ELR (cell line): Measurements from ENCODE around the gene AHSG.
"Not testable (repeated sequence)": the region's sequence is repeated elsewhere in the genome, so short reads cannot be mapped to it uniquely, and the experiment has no call there.

Experiments
- DNase-seq: peaks from one replicate; pipeline ENCODE4 v3.0.0-alpha.2; 2015; ENCODE audit warnings: low read depth

Gene AHSG

DNA sequence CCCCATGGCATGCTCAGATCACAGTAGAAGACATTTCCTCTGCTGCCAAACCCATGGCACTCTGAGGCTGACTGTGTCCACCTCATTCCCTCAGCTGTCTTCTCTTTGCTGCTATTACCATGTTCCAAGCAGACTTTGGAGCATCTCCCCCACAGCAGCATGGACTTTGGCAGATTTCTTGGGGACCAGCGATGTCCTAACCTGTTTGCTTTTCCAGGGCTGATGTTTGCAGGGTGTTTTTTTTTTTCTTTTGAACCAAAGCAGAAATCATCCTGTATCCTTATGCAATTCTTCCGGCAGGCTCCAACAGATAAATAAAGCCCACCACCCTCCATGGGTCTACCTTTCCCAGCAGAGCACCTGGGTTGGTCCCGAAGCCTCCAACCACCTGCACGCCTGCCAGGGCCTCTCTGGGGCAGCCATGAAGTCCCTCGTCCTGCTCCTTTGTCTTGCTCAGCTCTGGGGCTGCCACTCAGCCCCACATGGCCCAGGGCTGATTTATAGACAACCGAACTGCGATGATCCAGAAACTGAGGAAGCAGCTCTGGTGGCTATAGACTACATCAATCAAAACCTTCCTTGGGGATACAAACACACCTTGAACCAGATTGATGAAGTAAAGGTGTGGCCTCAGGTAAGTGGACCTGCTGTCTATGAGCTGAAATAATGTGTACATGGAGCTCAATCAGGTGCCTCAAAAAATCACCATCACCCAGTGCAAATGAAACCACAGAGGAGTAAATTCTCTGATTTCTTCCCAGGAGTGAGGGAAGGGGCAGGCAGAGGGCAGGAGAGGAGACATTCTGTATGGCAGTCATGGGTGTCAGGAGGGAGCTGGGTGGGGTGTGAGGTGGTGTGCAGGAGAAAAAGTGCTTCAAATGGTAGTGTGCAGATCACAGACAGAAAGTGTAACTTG lies at the start of gene AHSG:
Gene AHSG, plus strand, starts transcription at position 340 of the 916 bp plus-strand sequence. Its CDS starts 82 bp downstream, at position 422.
- DNase-seq: no peak

GRCh38 chr3:186564586-186564985 lies 48.3 kb upstream of the AHSG start:
- DNase-seq: no peak

- DNase-seq: no peak
Measured at GRCh38 chr3:186566772-186567071, 46.1 kb upstream of the AHSG start.

DNA sequence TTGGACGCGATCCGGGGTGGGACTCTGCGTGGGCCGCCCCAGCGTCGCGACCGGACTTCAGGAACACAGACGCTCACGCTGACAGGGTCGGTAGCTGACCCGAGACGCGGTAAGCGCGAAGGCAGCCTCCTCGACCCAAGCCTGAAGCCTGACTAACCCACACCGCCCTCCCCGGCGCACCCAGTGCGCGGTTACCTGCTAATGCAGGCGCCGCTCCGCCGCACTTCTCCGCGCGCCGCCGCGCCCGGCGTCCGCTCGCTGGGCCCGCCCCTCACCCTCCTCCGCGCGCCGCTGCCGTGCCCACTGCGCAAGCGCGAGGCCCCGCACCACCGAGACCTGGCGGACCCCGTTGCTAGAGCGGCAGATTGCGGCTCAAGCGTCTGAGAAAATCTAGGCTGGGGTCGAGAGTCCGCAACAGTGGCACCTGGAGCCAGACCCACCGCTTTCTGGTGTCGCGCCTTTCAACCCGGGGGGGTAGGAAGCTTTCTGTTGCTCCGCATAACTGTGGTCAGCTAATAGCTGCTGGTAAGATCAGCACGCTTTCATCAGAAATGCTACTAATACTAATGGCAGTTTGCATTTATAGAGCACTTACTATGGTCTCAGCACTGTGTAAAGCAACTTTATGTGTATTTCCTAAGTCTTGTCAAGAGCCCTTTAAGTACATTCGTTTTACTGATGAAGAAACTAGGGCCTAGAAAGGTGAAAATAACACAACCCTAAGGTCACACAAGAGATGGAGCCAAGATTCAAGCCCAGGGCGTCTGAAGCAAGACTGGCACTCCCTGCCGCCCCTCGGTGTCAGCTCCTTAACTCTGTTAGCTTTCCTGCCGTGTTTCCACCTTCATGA lies 45.6 kb upstream of the AHSG start, which contains the start of gene TBCCD1:
Gene TBCCD1, minus strand, starts transcription at position 268 of the 850 bp plus-strand sequence. CDS start 3,010 bp downstream, outside the sequence.
- DNase-seq: peak; percentile 83

GRCh38 chr3:186569361-186569760 lies 43.5 kb upstream of the AHSG start:
- DNase-seq: not testable (repeated sequence)

DNA sequence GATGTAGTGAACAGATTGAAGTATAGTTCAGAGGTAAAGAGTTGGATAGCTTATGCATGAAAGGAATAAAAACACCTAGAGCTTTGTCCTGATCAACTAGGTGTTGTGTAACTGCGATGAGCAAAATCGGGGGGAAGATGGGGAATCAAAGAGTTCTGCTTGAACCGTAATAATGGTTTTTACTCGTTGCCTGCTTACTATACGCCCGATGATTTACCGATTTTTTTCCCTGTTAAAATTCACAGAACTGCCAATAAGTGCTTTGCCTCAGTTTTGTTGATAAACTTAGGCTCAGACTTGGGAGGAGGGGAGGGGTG lies 43.1 kb upstream of the AHSG start:
- no peak for DNase-seq

- DNase-seq: peak; percentile 100
Measured at GRCh38 chr3:186570096-186570940, 42.5 kb upstream of the AHSG start, which contains the start of gene DNAJB11. Gene DNAJB11 (plus strand): TSS chr3:186570720. CDS start chr3:186570898, 178 bp downstream.

- DNase-seq: peak; percentile 1
Measured at GRCh38 chr3:186570941-186571643, 41.8 kb upstream of the AHSG start.

DNA sequence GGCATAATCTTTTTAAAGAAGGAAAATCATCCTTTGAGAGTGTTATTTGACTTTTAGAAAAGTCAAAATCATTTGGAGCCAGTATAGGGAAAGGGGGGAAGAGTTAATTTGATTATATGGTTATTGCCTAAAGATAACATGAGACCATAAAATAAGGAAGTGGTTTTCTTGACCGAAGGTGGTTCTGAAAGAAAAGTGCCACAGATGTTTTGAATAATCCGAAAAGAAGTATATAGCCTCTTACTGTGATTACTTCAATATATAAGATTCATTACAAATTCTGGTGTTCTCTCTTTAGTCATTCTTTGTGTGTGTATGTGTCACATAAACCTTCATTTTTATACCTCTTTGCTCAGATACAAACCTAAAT lies 41.2 kb upstream of the AHSG start:
- DNase-seq: no peak

DNA sequence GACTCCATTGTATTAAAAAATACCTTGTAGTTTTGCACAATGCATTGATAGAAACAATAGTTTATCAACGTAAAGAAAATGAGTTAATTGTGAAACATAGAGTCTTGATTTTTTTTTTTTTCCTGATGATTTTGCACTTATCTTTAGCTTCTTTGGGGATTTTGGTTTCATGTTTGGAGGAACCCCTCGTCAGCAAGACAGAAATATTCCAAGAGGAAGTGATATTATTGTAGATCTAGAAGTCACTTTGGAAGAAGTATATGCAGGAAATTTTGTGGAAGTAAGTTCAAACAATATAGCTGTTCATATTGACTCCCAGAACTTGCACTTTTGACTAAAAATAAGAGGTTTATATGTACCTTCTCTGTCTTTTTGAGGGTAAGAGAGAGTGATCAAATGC lies 35.3 kb upstream of the AHSG start:
- DNase-seq: no peak

- no peak for DNase-seq
Measured at GRCh38 chr3:186580785-186581184, 32.1 kb upstream of the AHSG start.

DNA sequence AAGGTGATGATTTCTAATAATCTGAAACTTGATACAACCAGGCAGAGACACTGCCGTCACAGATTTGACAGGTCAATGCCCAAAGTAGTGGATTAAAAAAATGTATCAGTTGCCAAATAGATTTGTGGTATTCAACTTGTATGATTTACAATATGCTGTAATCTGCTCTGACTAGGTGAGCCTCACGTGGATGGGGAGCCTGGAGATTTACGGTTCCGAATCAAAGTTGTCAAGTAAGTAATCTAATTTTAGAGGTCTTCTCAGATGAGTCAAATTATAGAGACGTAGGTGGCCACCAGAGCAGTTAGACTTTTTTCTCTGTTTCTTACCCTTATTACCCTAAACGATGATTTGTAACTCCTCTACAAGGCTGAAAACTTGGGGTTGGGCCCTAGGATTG lies 30.3 kb upstream of the AHSG start:
- no peak for DNase-seq

DNA sequence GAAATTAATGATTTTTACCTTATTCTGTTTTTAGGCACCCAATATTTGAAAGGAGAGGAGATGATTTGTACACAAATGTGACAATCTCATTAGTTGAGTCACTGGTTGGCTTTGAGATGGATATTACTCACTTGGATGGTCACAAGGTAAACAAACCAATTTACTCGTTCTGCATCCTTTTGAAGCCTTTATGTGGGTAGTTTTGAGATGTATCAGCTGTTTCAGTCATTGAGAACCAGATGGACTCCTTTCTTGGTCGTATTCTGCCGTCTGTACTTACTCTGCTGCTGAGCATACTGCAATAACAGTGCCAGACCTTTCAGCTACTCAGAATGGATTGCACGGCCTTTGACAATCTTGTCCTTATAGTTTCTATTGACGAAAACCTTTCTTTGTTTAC lies 29.0 kb upstream of the AHSG start:
- peak; percentile 52 for DNase-seq

- DNase-seq: not testable (repeated sequence)
Measured at GRCh38 chr3:186586245-186586644, 26.6 kb upstream of the AHSG start.

DNA sequence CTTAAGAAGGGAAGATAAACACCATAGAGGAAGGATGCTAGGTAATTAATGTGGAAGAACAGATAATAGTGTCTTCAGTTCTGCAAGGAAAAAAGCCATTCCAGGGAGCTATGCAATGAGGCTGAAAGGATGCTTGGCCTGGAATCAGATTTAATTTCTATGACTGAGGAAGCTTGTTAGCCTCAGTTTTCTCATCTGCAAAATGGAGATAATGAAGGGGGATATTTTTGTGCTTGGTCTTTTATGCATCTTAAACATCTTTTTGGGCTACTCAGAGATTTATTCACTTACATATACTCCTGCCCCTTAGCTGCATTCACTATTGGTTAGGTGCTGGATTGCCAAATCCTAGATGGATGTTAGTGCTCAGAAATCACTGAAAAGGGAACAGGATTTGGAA lies 25.7 kb upstream of the AHSG start:
- DNase-seq: no peak

DNA sequence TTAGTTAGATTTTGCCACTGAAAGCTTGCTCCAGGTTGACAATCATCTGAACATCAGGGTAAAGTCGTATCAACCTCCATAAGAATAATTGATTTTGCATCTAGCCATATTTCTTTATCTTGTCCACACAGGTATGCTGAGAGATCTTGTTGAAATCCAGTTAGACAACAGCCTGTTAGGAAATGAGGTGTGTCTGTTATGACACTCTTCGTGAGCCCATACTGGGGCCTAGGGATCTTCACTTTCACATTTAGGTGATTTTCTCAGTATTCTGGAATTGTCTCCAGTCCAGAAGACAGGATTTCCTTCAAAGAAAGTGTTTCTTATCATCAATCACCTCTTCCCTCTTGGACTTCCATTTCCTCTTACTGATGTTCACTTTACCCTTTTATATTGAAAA lies 24.2 kb upstream of the AHSG start:
- peak; percentile 18 for DNase-seq

- DNase-seq: peak; percentile 40
Measured at GRCh38 chr3:186589121-186589520, 23.7 kb upstream of the AHSG start.

- DNase-seq: peak; percentile 33
Measured at GRCh38 chr3:186589856-186590579, 22.8 kb upstream of the AHSG start.

DNA sequence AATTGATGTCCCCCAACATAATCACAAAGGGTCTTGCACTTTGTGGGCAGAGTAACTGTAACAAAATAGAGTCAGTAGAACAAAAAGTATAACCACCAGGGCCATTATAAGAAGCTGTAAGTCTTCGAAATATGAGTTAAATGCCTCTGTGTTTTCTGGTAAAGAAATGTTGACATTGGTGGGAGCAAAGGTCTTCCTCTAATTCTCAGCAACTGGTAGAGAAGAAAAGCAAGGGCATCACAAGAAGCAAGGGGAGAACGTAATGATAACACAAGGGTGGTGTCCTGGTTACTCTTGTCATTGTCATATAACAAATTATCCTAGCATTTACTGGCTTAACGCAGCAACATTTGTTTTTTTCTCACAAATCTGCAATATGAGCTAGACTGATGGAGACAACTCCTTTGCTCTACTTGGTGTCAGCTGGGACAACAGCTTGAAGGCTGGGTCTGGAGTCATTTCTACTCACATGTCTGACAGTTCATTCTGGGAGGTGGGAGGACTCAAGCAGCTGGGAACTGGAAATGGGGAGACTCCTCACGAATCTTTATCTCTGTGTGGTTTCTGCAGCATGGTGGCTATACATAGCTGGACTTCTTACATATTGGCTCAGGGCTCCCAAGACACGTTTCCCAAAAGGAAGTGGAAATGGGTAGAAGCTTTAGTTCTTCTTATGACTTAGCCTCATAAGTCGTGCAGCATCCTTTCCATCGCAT lies 22.1 kb upstream of the AHSG start:
- DNase-seq: no peak

- DNase-seq: no peak
Measured at GRCh38 chr3:186592682-186593081, 20.2 kb upstream of the AHSG start.
